Astrocyte (in vitro differentiated cells and primary cell): Measurements from ENCODE around the gene VWA8. TPM values are rescaled to one million over a fixed set of nuclear protein-coding genes. Genes with fewer than 3 reads are reported as not detected.
A peak's percentile ranks its signal among the peaks of the same experiment; 100 is the strongest.

Experiments
- DNase-seq: peaks from one replicate; pipeline ENCODE4 v3.0.0-alpha.2; 2010; ENCODE audit warnings: low read depth
- FAIRE-seq: peaks from 2 replicates; lab custom pipeline; 2011; peaks lifted over from hg19 to GRCh38; lab: Jason Lieb, UNC
- H2AFZ ChIP-seq: 2 replicates; pipeline ENCODE4 v1.6.0; 2012; ENCODE audit warnings: low read depth, low read length, inconsistent platforms
- H3K27ac ChIP-seq: 2 replicates; pipeline ENCODE4 v1.5.1; 2011; ENCODE audit warnings: low read depth, low read length, inconsistent platforms
- H3K27me3 ChIP-seq: 2 replicates; pipeline ENCODE4 v1.6.0; 2011; ENCODE audit warnings: low read length, inconsistent platforms; ENCODE audit not compliant: insufficient read depth
- H3K36me3 ChIP-seq: 2 replicates; pipeline ENCODE4 v1.5.1; 2011; ENCODE audit warnings: low read length, inconsistent platforms; ENCODE audit not compliant: insufficient read depth
- H3K4me1 ChIP-seq: 2 replicates; pipeline ENCODE4 v1.5.1; 2011; ENCODE audit warnings: low read length, inconsistent platforms; ENCODE audit not compliant: insufficient read depth
- H3K4me2 ChIP-seq: 2 replicates; pipeline ENCODE4 v1.6.0; 2012; ENCODE audit warnings: low read length, inconsistent platforms
- H3K4me3 ChIP-seq: 2 replicates; pipeline ENCODE4 v1.5.1; 2011; ENCODE audit warnings: low read depth, mild to moderate bottlenecking, low read length, inconsistent platforms; ENCODE audit not compliant: insufficient read depth
- H3K79me2 ChIP-seq: 2 replicates; pipeline ENCODE4 v1.6.0; 2012; ENCODE audit warnings: mild to moderate bottlenecking, low read length, inconsistent platforms; ENCODE audit not compliant: insufficient read depth
- H3K9ac ChIP-seq: 2 replicates; pipeline ENCODE4 v1.6.0; 2012; ENCODE audit warnings: mild to moderate bottlenecking, low read length, inconsistent platforms
- H3K9me3 ChIP-seq: 2 replicates; pipeline ENCODE4 v1.5.1; 2012; ENCODE audit warnings: low read depth, mild to moderate bottlenecking, low read length, inconsistent platforms; ENCODE audit not compliant: insufficient read depth
- H4K20me1 ChIP-seq: 2 replicates; pipeline ENCODE4 v1.6.0; 2012; ENCODE audit warnings: low read length, inconsistent platforms; ENCODE audit not compliant: insufficient read depth
- H3K27ac Mint-ChIP-seq: one replicate; pipeline ENCODE4 v1.8.0; 2021; ENCODE audit warnings: mild to moderate bottlenecking, mixed read lengths; ENCODE audit not compliant: unreplicated experiment
- H3K27me3 Mint-ChIP-seq: one replicate; pipeline ENCODE4 v1.8.0; 2021; ENCODE audit warnings: low read depth, mixed read lengths; ENCODE audit not compliant: unreplicated experiment
- H3K36me3 Mint-ChIP-seq: one replicate; pipeline ENCODE4 v1.8.0; 2021; ENCODE audit warnings: low read depth, mixed read lengths; ENCODE audit not compliant: unreplicated experiment
- H3K4me1 Mint-ChIP-seq: one replicate; pipeline ENCODE4 v1.8.0; 2021; ENCODE audit warnings: low read depth, mixed read lengths; ENCODE audit not compliant: unreplicated experiment
- H3K4me3 Mint-ChIP-seq: one replicate; pipeline ENCODE4 v1.8.0; 2021; ENCODE audit warnings: mild to moderate bottlenecking, moderate library complexity, mixed read lengths; ENCODE audit not compliant: unreplicated experiment
- H3K9me3 Mint-ChIP-seq: one replicate; pipeline ENCODE4 v1.8.0; 2021; ENCODE audit warnings: mild to moderate bottlenecking, mixed read lengths; ENCODE audit not compliant: unreplicated experiment
- CTCF ChIP-seq: IDR thresholded peaks from 2 replicates; pipeline ENCODE4 v1.5.1; 2011; ENCODE audit warnings: low read depth, mild to moderate bottlenecking, inconsistent platforms, low read length, moderate library complexity; ENCODE audit not compliant: insufficient read depth
- EZH2 ChIP-seq: IDR thresholded peaks from 2 replicates; pipeline ENCODE4 v1.6.1; 2012; ENCODE audit warnings: mild to moderate bottlenecking, low read length, inconsistent platforms; ENCODE audit not compliant: insufficient read depth
- total RNA-seq: library from RNA; stranded (reverse); gene quantifications from 2 replicates; pipeline ENCODE4 v1.2.1, GENCODE V29; 2021

VWA8 gene
- total RNA-seq, 1 donor from 2014 or later: 15.6 TPM

DNA sequence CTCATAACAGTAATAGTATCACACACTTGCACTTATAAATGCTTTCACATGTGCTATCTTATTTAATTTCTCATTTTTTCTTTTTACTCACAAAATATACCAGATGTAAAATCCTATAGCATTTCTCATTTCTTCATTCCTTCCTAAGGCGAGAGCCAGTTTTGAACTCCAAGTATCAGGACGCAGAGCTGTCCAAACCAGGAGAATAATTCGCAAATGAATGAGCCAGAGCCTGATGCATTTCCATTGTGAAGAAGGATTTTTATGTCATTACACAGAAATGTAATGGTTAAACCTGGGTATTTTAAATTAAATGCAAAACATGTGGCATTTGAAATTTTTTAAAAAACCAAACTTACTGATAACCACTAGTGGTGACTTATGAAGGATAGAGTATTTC, 259.2 kb downstream of the VWA8 start:
- Histone ChIP-seq H3K27ac (no peak overlapping the region), H3K27me3 (no peaks in the 10 kb centered on the region), H3K79me2 (no peaks in the 10 kb centered on the region), H3K4me1 (peaks cover 17% of the 10 kb centered on the region), H2AFZ (no peak overlapping the region), H3K4me2 (no peak overlapping the region), H3K36me3 (no peaks in the 10 kb centered on the region), H3K9ac (no peak overlapping the region), H3K4me3 (no peak overlapping the region), H3K9me3 (no peaks in the 10 kb centered on the region), H4K20me1 (no peaks in the 10 kb centered on the region)
- Mint-ChIP-seq H3K9me3 (no peaks in the 10 kb centered on the region), H3K4me3 (no peak overlapping the region), H3K36me3 (peaks cover 5% of the 10 kb centered on the region), H3K27me3 (no peaks in the 10 kb centered on the region), H3K27ac (no peak overlapping the region), H3K4me1 (peaks cover 12% of the 10 kb centered on the region)
- no peak for DNase-seq
- FAIRE-seq: no peak
- TF ChIP-seq EZH2 (no peak), CTCF (no peak)

- Histone ChIP-seq H3K4me3 (no peak overlapping the region), H3K27me3 (no peaks in the 10 kb centered on the region), H3K79me2 (no peaks in the 10 kb centered on the region), H3K36me3 (no peaks in the 10 kb centered on the region), H3K4me2 (peak overlapping the region; percentile 41), H3K27ac (peak overlapping the region; percentile 4), H3K4me1 (peaks cover 22% of the 10 kb centered on the region), H2AFZ (no peak overlapping the region), H4K20me1 (no peaks in the 10 kb centered on the region), H3K9me3 (no peaks in the 10 kb centered on the region), H3K9ac (no peak overlapping the region)
- Mint-ChIP-seq H3K9me3 (no peaks in the 10 kb centered on the region), H3K27me3 (no peaks in the 10 kb centered on the region), H3K27ac (no peak overlapping the region), H3K4me1 (peaks cover 20% of the 10 kb centered on the region), H3K4me3 (no peak overlapping the region), H3K36me3 (peaks cover 5% of the 10 kb centered on the region)
- FAIRE-seq: peak; percentile 94
- DNase-seq: peak; percentile 70
- TF ChIP-seq CTCF (no peak), EZH2 (no peak)
These were observed 260.1 kb downstream of the VWA8 start for GRCh38 chr13:41700790-41701310.

DNA sequence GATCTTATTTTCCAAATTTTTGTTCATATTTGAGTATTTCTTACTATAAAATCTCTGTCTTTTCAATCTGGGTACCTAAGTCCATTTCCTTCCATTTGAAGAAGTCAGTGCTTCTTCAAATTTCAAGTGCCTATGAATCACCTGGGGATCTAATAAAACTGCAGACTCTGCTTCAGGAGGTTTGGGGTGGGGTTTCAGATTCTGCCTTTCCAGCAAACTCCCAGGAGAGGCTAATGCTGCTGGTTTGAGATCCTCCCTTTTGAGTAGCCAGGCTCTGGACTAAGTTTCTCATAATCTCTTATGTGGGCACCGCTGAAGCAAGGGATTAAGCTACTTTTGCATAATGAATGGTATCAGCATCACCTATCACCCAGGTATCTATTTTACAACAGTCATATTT, 261.1 kb downstream of the VWA8 start:
- no peaks in the 10 kb centered on the region for H3K9me3 Mint-ChIP-seq
- no peak for TF ChIP-seq CTCF
- TF ChIP-seq EZH2: no peak
- no peak overlapping the region for H3K4me2 ChIP-seq
- H3K27ac Mint-ChIP-seq: no peak overlapping the region
- H3K9me3 ChIP-seq: no peaks in the 10 kb centered on the region
- peaks cover 31% of the 10 kb centered on the region for H3K4me1 Mint-ChIP-seq
- no peaks in the 10 kb centered on the region for H4K20me1 ChIP-seq
- H3K27ac ChIP-seq: no peak overlapping the region
- H3K79me2 ChIP-seq: no peaks in the 10 kb centered on the region
- no peaks in the 10 kb centered on the region for H3K36me3 ChIP-seq
- H3K4me3 ChIP-seq: no peak overlapping the region
- no peak overlapping the region for H2AFZ ChIP-seq
- no peaks in the 10 kb centered on the region for H3K27me3 Mint-ChIP-seq
- no peak for DNase-seq
- H3K9ac ChIP-seq: no peak overlapping the region
- H3K27me3 ChIP-seq: no peaks in the 10 kb centered on the region
- FAIRE-seq: no peak
- H3K4me1 ChIP-seq: peaks cover 30% of the 10 kb centered on the region
- no peak overlapping the region for H3K4me3 Mint-ChIP-seq
- peaks cover 5% of the 10 kb centered on the region for H3K36me3 Mint-ChIP-seq
